ENCODE results near the gene CSNK1E.

DNA sequence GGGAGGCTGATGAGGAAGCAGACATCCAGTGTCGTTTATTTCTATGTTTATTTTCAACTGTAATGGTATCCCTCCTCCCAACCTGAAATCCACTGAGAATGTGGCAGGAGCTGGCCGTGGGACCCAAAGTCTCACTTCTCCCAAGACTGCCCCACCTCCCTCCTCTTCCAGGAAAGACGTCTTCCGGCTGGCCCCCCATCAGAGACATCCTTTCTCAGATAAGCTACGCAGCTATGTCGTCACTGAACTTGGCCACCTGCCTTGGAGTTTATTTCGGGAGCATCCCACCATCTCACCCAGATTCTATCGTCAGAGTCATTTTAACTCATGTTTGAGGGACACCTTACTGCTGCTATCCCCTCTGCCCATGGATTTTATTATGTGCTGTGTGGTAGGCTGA is 58.3 kb downstream of the CSNK1E start:
- TF ChIP-seq POLR2AphosphoS5 (IDR thresholded peaks at IDR 0.05; ENCODE audit: low read depth, low read length) (no peak), POLR2A (IDR thresholded peaks at IDR 0.05; ENCODE audit: control extremely low read depth in 1 of 2, low read depth in 2 of 2, low read length in 2 of 2) (no peak), BCL11A (IDR thresholded peaks at IDR 0.05; ENCODE audit: low read depth in 2 of 2, low read length in 2 of 2) (no peak)
- TF ChIP-seq, protein P1, sequence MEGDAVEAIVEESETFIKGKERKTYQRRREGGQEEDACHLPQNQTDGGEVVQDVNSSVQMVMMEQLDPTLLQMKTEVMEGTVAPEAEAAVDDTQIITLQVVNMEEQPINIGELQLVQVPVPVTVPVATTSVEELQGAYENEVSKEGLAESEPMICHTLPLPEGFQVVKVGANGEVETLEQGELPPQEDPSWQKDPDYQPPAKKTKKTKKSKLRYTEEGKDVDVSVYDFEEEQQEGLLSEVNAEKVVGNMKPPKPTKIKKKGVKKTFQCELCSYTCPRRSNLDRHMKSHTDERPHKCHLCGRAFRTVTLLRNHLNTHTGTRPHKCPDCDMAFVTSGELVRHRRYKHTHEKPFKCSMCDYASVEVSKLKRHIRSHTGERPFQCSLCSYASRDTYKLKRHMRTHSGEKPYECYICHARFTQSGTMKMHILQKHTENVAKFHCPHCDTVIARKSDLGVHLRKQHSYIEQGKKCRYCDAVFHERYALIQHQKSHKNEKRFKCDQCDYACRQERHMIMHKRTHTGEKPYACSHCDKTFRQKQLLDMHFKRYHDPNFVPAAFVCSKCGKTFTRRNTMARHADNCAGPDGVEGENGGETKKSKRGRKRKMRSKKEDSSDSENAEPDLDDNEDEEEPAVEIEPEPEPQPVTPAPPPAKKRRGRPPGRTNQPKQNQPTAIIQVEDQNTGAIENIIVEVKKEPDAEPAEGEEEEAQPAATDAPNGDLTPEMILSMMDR (IDR thresholded peaks at IDR 0.05; ENCODE audit: control extremely low read depth in 1 of 3, insufficient read depth in 1 of 3, low read depth in 1 of 3, low read length in 3 of 3) = no peak

All from H1 (cell line).